Panc1 (cell line): Measurements from ENCODE around the gene BCL11B. TPM values are rescaled to one million over a fixed set of nuclear protein-coding genes. Genes with fewer than 3 reads are reported as not detected.

Source experiments
- ATAC-seq: fragments of 200-7000 bp; cut with Tn5 transposase; 2 replicates; pipeline ENCODE4 v1.9.1; 2020; ENCODE audit warnings: mild to moderate bottlenecking, moderate library complexity
- BruUV-seq: library from RNA; stranded (reverse); fragments of 400-500 nt; replicated peaks from 2 replicates; lab custom pipeline; 2021; lab: Mats Ljungman, UMichigan
- CTCF ChIA-PET: fragments of 300-600 bp; sonication (Branson Sonifier 250); formaldehyde crosslinking; loops from one replicate; lab custom pipeline; 2022; ENCODE audit warnings: antibody characterized with exemption; lab: Charles Lee
- POLR2A ChIA-PET: fragments of 300-600 bp; sonication (Branson Sonifier 250); formaldehyde crosslinking; loops from one replicate; lab custom pipeline; 2022; ENCODE audit warnings: antibody characterized with exemption; lab: Charles Lee
- DNase-seq: peaks from one replicate; pipeline ENCODE4 v3.0.0-alpha.2; 2010; ENCODE audit warnings: low read depth, low spot score
- H3K27ac ChIP-seq: 2 replicates; pipeline ENCODE4 v1.5.1; 2011; ENCODE audit warnings: mild to moderate bottlenecking, low read length, inconsistent platforms
- H3K27me3 ChIP-seq: fragments of 200-500 bp; sonication (Bioruptor generic); 2 replicates; pipeline ENCODE4 v1.6.0; 2014; ENCODE audit warnings: low read length, inconsistent platforms; ENCODE audit not compliant: control insufficient read depth, insufficient read depth
- H3K36me3 ChIP-seq: fragments of 200-500 bp; sonication (Bioruptor generic); 2 replicates; pipeline ENCODE4 v1.5.1; 2014; ENCODE audit warnings: inconsistent platforms, mild to moderate bottlenecking, low read length, moderate library complexity; ENCODE audit not compliant: control insufficient read depth, insufficient read depth
- H3K4me1 ChIP-seq: 2 replicates; pipeline ENCODE4 v1.5.1; 2011; ENCODE audit warnings: inconsistent platforms, mild to moderate bottlenecking, low read length, moderate library complexity; ENCODE audit not compliant: control insufficient read depth, insufficient read depth
- H3K4me3 ChIP-seq, 2 experiments: 2 replicates each; pipeline ENCODE4 v1.5.1; 2011 to 2012; ENCODE audit warnings: low read depth in 2 of 2, low read length in 2 of 2, mild to moderate bottlenecking in 2 of 2, inconsistent platforms in 1 of 2, moderate library complexity in 1 of 2
- H3K9me3 ChIP-seq: fragments of 200-500 bp; sonication (Bioruptor generic); 2 replicates; pipeline ENCODE4 v1.5.1; 2014; ENCODE audit warnings: low read depth, mild to moderate bottlenecking, inconsistent platforms, low read length, moderate library complexity; ENCODE audit not compliant: control insufficient read depth, insufficient read depth
- POLR2AphosphoS5 ChIP-seq: IDR thresholded peaks from 2 replicates; pipeline ENCODE4 v1.6.1; 2012; ENCODE audit warnings: mild to moderate bottlenecking, low read depth, low read length, moderate library complexity
- REST ChIP-seq, 2 experiments: IDR thresholded peaks; 2 replicates each; pipeline ENCODE4 v1.6.1; 2011 to 2012; ENCODE audit warnings: low read depth in 2 of 2, control low read depth in 1 of 2, low read length in 1 of 2, mild to moderate bottlenecking in 1 of 2, moderate library complexity in 1 of 2; ENCODE audit not compliant: insufficient read depth in 1 of 2
- SIN3A ChIP-seq: IDR thresholded peaks from 2 replicates; pipeline ENCODE4 v1.6.1; 2012; ENCODE audit warnings: low read depth, mild to moderate bottlenecking, low read length, moderate library complexity, borderline replicate concordance; ENCODE audit not compliant: insufficient read depth
- TCF7L2 ChIP-seq: IDR thresholded peaks from 2 replicates; pipeline ENCODE4 v1.6.1; 2011; ENCODE audit warnings: mild to moderate bottlenecking, low read depth, low read length, inconsistent platforms
- in situ Hi-C: cut with HindIII; loops from 2 replicates; pipeline ENCODE4 v1.10.0; 2016; ENCODE audit warnings: low sequenced_read_pairs, low pct_unique_long_range_greater_than_20kb
- intact Hi-C: fragments of 100-400 bp; cut with micrococcal nuclease; formaldehyde crosslinking; loops from one replicate; pipeline ENCODE4 v1.10.0; 2022; ENCODE audit not compliant: unreplicated experiment
- total RNA-seq: library from RNA; stranded (reverse); gene quantifications from one replicate; pipeline ENCODE4 v1.2.1, GENCODE V29; 2021; ENCODE audit not compliant: unreplicated experiment
- TF ChIP-seq, protein P1 (sequence below): fragments of 450-650 bp; IDR thresholded peaks from 2 replicates; pipeline ENCODE4 v1.5.1; 2017; ENCODE audit warnings: mild to moderate bottlenecking

The BCL11B gene
- total RNA-seq, 1 experiment from 2014 or later: 0.23 TPM

DNA sequence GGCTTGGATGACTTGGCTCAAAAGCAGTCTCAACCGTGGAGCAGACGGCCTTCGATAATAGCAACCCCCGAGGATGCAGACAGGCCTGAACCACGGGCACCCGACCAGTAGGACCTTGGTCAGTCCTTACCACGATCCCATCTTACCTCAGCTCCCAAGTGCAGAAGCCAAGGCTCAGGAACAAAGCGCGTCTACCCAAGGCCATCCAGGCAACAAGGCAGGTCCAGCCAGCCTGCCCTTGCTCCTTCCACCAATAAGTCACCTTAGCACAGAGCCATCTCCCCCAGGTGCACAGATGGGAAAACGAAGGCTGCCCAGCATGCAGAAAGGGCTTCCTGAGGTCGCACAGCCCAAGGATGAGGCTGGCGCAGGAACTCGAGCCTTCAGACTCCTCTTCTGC lies 77.3 kb downstream of the BCL11B start:
- in situ Hi-C loops: no loop called here
- CTCF ChIA-PET: no interaction called here
- H3K27ac ChIP-seq: no peak overlapping the region
- H3K4me3 ChIP-seq: no peak overlapping the region
- no peaks in the 10 kb centered on the region; the same call in 1 of the 2 replicates for H3K27me3 ChIP-seq
- peaks cover 4% of the 10 kb centered on the region; the same call in 1 of the 2 replicates for H3K4me1 ChIP-seq
- H3K9me3 ChIP-seq: no peaks in the 10 kb centered on the region
- POLR2A ChIA-PET: no interaction called here
- intact Hi-C loops: no loop called here
- no peak for DNase-seq
- TF ChIP-seq POLR2AphosphoS5 (no peak), SIN3A (no peak), REST (IDR thresholded peaks at IDR 0.05; ENCODE audit: insufficient read depth in 1 of 2, low read depth in 2 of 2, low read length in 1 of 2) (no peak), TCF7L2 (no peak)
- TF ChIP-seq, protein P1, sequence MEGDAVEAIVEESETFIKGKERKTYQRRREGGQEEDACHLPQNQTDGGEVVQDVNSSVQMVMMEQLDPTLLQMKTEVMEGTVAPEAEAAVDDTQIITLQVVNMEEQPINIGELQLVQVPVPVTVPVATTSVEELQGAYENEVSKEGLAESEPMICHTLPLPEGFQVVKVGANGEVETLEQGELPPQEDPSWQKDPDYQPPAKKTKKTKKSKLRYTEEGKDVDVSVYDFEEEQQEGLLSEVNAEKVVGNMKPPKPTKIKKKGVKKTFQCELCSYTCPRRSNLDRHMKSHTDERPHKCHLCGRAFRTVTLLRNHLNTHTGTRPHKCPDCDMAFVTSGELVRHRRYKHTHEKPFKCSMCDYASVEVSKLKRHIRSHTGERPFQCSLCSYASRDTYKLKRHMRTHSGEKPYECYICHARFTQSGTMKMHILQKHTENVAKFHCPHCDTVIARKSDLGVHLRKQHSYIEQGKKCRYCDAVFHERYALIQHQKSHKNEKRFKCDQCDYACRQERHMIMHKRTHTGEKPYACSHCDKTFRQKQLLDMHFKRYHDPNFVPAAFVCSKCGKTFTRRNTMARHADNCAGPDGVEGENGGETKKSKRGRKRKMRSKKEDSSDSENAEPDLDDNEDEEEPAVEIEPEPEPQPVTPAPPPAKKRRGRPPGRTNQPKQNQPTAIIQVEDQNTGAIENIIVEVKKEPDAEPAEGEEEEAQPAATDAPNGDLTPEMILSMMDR: no peak
- H3K36me3 ChIP-seq: no peaks in the 10 kb centered on the region
- no peak for ATAC-seq
- no TSS peak for BruUV-seq

- DNase-seq (no peak), ATAC-seq (no peak)
- ChIA-PET POLR2A (no interaction called here), CTCF (no interaction called here)
- Histone ChIP-seq H3K27ac (no peak overlapping the region), H3K4me1 (peaks cover 4% of the 10 kb centered on the region; the same call in 1 of the 2 replicates), H3K9me3 (no peaks in the 10 kb centered on the region), H3K4me3 (no peak overlapping the region), H3K36me3 (no peaks in the 10 kb centered on the region), H3K27me3 (no peaks in the 10 kb centered on the region)
- in situ Hi-C loops: no loop called here
- intact Hi-C loops: no loop called here
- BruUV-seq: no TSS peak
- TF ChIP-seq TCF7L2: no peak
- TF ChIP-seq POLR2AphosphoS5: no peak
- TF ChIP-seq, protein P1: no peak
- no peak for TF ChIP-seq REST (IDR thresholded peaks at IDR 0.05; ENCODE audit: insufficient read depth in 1 of 2, low read depth in 2 of 2, low read length in 1 of 2)
- TF ChIP-seq SIN3A: no peak
These were observed 77.9 kb downstream of the BCL11B start for GRCh38 chr14:99194136-99194535.
